Hematopoietic multipotent progenitor cell treated with erythropoietin and hydrocortisone succinate and interleukin-3 and kit ligand, for 4 days (in vitro differentiated cells): ENCODE data around the gene IGF2R.
"Not testable (repeated sequence)": the region's sequence is repeated elsewhere in the genome, so short reads cannot be mapped to it uniquely, and the experiment has no call there.

Experiments used
- DNase-seq: peaks from one replicate; pipeline ENCODE4 v3.0.0-alpha.2; 2015

The IGF2R gene

DNA sequence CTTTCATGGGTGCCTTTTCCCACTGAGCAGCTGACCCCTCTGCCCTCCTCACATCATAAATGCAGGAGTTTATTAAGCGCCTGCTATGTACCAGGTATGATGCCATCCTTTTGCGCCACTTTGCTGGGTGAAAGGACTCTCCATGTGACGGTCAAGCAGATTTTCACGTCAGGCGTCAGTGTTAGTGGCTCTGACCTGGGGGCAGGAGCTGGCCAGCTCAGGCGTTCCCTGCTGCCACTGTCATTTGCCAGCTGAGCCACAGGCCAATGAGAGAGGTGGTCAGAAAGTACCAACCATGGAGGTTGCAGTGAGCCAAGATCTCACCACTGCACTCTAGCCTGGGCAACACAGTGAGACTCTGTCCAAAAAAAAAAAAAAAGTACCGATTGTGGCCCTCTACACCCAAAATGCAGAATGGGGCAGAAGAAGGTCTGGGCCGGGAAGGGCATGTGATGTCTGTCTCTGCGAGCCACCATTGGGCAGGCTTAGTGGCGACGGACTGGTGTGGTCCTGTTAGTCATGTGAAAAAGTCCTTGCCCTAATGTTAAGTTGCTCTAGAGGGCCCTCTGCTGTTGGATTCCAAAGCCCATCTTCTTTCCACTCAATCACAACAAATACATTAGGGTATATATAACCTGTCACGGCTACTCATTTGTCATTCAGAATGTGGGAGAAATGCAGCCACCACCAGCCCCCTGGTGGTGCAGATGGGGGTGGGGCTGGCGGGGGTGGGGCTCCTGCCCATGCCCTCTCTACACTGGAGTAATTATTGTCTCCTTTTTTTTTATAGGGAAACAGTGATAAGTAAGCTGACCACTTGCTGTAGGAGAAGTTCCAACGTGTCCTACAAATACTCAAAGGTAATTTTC, 134.3 kb downstream of the IGF2R start:
- DNase-seq = peak; percentile 72

GRCh38 chr6:160103825-160104100, 134.9 kb downstream of the IGF2R start:
- no peak for DNase-seq

DNA sequence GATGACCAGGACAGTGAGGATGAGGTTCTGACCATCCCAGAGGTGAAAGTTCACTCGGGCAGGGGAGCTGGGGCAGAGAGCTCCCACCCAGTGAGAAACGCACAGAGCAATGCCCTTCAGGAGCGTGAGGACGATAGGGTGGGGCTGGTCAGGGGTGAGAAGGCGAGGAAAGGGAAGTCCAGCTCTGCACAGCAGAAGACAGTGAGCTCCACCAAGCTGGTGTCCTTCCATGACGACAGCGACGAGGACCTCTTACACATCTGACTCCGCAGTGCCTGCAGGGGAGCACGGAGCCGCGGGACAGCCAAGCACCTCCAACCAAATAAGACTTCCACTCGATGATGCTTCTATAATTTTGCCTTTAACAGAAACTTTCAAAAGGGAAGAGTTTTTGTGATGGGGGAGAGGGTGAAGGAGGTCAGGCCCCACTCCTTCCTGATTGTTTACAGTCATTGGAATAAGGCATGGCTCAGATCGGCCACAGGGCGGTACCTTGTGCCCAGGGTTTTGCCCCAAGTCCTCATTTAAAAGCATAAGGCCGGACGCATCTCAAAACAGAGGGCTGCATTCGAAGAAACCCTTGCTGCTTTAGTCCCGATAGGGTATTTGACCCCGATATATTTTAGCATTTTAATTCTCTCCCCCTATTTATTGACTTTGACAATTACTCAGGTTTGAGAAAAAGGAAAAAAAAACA, 136.1 kb downstream of the IGF2R start:
- peak; percentile 5 for DNase-seq

- DNase-seq = no peak
Measured at GRCh38 chr6:160106010-160106409, 137.1 kb downstream of the IGF2R start.

DNA sequence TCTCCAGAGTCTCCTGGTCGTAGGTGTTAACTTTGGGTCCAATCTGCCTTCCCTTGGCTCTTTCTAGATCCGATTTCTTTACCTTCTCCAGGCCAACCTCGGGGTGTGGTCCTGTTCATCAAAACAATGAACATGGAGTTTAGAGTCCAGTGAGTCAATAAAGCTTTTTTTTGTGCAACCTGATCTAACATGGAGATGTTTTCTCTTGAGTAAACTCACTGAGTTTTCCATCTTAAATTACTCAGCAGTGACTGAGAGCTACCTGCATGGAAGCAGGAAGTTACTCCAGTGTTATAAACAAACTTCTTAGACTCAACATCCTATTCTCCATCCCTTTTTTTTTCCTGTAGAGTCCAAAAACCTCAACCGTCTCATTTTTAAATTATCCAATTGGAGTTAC, 137.8 kb downstream of the IGF2R start:
- no peak for DNase-seq

DNA sequence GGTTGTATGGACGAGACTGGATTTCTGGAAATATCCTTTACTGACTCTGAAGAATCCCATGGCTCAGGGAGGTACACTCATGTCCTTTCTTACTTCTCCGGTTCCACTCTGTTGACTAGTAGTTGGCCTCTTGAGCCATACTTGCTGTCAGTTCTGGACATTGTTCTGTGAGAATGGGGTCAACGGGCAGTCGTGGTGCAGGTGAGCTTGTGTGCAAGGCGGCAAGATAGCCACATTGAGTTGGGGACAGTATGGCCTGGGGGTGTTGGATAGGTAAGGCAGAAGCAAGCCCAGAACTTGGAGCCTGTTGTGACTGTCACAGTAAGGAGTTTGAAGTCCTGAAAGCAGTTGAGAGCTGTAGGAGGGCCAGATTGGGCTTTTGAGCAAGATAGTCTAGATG, 139.2 kb downstream of the IGF2R start:
- DNase-seq = no peak

DNA sequence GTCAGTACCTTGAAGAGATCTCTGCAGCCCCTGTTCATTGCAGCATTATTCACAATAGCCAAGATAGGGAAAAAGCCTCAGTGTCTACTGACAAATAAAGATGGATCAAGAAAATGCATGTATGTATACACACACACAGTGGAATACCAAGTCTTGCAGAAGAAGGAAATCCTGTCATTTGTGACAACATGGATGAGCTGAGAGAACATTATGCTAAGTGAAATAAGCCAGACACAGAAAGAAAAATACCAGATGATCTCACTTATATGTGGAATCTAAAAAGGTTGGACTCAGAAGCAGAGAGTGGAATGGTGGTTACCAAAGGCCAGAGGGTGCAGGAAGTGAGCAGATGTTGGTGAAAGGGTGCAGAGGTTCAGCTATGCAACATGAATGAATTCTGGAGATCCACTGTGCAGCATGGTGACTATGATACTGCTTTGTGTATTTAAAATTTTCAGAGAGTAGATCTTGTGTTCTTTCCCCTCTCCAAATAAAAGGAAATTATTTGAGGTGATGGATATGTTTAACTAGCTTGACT, 141.8 kb downstream of the IGF2R start:
- DNase-seq = no peak

- DNase-seq = no peak
Measured at GRCh38 chr6:160111806-160112205, 142.9 kb downstream of the IGF2R start.

- DNase-seq = no peak
Measured at GRCh38 chr6:160112628-160113299, 143.9 kb downstream of the IGF2R start.

- not testable (repeated sequence) for DNase-seq
Measured at GRCh38 chr6:160114536-160114935, 145.7 kb downstream of the IGF2R start.

GRCh38 chr6:160115421-160115820, 146.5 kb downstream of the IGF2R start:
- DNase-seq = no peak

DNA sequence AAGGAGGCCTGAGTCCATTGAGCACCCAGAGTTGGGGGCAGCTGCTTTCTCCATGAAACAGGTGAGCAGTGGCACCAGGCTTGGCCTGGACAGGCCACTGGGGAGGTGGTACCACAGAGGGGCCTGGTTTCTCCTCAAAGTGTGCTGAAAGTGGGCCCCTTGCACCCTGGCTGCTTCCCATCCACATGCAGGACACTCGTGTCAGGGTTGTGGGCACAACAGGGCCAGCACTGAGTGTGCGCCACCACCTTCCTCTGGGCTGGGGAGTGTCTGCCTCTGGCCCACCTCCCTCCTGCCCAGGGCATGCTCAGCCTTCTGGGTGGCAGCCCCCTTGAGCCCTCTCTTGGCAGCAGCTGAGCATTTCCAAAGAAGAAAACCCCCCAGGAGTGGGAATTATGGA, 147.5 kb downstream of the IGF2R start:
- DNase-seq = no peak

- no peak for DNase-seq
Measured at GRCh38 chr6:160117137-160117536, 148.3 kb downstream of the IGF2R start.

- no peak for DNase-seq
Measured at GRCh38 chr6:160118620-160119229, 149.8 kb downstream of the IGF2R start.

DNA sequence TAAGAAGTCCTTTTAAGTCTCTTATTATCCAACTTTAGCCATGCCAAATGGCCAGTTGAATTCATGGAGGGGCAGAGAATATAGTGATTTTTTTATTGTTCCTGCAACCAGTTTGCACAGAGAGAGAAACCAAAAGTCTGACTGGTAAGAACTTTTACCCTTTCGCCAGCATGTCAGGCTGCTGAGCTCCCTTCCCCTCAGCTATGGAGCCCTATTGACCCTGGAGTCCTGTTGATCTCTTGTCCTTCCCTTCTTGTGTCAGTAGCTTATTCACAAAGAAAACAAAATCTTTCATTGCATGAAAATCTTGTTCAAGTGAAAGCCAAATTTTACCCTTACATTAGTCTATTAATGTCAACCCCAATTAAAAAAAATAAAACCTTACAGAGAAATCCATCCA, 151.2 kb downstream of the IGF2R start:
- DNase-seq = no peak

DNA sequence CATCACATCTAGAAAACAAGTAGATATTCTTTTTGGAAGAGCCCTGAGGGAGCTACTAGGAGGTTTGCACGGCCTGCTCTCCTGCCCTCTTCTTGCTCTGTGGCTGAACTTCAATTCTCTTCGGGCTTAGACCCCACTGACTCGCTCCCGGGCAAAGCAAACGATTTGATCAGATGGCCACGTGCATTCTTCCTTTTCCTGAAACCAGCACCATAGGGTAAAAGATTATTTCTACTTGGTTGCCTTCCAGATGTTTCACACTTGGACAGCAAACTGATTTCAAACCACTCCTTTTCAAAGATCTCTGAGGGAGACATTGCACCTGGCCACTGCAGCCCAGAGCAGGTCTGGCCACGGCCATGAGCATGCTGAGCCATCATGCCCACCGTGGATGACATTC, 152.7 kb downstream of the IGF2R start, which contains the start of gene SLC22A1:
Gene SLC22A1, plus strand, starts transcription at position 258 of the 400 bp plus-strand sequence. Its CDS starts 121 bp downstream, at position 379.
- DNase-seq = no peak

DNA sequence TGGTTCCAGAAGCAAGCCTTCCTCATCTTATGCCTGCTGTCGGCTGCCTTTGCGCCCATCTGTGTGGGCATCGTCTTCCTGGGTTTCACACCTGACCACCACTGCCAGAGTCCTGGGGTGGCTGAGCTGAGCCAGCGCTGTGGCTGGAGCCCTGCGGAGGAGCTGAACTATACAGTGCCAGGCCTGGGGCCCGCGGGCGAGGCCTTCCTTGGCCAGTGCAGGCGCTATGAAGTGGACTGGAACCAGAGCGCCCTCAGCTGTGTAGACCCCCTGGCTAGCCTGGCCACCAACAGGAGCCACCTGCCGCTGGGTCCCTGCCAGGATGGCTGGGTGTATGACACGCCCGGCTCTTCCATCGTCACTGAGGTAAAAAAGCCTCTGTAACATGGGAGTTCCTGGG, 153.1 kb downstream of the IGF2R start:
- DNase-seq = no peak

DNA sequence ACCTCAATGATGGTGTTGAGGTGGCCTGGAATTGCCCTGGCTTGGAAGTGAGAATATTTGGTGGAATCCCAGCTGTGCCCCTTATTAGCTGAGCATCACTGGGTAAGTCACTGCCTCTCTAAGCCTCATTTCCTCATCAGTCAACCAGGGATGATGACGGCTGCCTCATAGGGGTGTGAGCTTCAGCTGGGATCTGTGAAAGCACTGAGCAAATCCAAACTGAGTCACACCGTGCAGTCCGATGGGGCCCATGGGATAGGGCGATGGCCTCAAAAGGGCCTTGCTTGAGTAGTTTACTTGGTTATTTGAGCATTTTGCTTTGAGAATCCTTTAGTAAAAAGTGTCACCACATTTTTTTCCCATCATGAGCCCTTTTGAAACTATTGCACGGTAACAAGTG, 153.9 kb downstream of the IGF2R start:
- DNase-seq = no peak

- DNase-seq = no peak
Measured at GRCh38 chr6:160124007-160124406, 155.1 kb downstream of the IGF2R start.

GRCh38 chr6:160124605-160125004, 155.7 kb downstream of the IGF2R start:
- DNase-seq = no peak

DNA sequence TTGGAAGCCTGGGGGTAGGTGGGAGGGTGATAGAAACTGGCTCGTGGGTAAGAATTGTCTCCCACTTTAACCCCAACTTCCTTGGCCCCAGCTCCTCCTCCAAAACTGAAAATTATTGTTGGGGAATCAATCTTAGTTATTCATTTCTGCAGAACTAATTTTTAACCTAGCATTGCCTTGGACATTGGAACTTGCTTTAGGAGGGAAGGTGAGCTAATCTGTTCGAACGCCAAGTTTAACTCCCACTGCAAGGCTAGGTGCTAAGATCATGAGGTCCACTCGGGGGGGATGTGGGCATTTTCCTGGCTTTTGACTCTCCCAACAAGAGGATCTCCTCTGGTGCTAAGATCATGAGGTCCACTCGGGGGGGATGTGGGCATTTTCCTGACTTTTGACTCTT, 156.2 kb downstream of the IGF2R start:
- not testable (repeated sequence) for DNase-seq

DNA sequence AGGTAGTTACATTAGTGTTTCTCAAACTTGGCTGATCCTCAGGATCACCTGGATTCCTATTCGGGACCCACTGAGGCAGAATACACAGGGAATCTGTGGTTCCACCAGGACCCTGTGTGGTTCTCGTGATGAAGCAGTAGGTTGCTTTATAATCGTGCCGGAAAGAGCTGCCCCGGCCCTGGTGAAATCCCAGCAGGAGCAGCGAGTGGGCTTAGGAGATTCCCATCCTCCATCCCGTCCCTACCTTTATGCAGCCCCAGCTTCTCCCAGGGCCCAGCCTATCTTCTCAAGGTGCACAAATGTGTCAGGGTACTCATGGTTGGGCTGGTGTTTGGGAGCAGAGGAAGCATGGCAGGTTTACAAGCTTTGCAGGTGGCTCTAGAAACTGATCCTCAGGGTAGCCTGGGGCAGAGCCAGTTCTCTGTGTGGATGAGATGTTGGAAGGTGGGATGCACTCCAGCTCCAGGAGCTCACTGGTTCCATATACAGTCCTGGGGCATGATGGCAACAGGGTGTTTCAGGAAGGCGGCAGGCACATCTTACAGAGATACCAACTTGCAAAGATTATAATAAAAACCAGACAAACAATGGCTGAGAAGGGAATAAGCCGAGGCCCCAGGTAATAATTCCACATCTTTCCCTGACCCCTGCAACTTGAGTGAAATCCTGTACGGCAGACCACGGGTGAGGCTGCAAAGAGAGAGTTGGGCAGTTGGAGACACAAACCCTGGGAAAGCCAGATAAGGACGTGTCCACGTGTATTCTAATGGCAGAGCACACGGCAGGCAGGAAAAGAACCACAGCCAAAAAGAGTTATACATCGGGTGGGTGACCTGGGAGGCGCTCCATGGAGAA, 158.6 kb downstream of the IGF2R start:
- DNase-seq = no peak
